ENCODE measurements around the gene LRMDA. TPM values are rescaled to one million over a fixed set of nuclear protein-coding genes. Genes with fewer than 3 reads are reported as not detected.

Gene LRMDA
- total RNA-seq, 4 donors from 2014 or later: 2.2 to 7.8 (median 4.5) TPM

DNA sequence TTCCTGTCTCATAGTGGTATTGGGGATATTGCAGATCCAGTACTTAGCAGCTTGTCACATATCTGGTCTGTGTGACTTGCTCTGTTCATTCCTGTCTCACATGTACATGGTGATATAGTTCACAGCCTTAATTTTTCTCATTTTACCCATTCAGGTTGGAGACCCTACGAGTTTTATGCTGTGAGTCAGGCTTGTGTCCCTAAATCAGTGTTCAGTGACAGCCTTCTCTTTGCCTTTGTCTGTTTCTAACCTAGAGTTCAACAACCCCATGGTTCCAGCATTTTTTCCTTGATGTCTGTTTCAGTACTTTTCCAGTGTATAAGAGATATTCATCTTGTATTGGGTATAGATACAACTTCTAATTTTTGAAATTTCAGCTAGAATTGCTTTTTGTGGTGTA lies 1016.2 kb downstream of the LRMDA start:
- no peak for DNase-seq
- H3K9me3 ChIP-seq: no peaks in the 10 kb centered on the region
- intact Hi-C loops (cut with DNase I; ENCODE audit: low total_unique reads): no loop called here
- in situ Hi-C loops (cut with MboI; ENCODE audit: low pct_ligation_motif_present in 1 of 4, low pct_unique_long_range_greater_than_20kb in 1 of 4, low sequenced_read_pairs in 3 of 4): no loop called here
- no peak overlapping the region for H3K4me3 ChIP-seq
- TF ChIP-seq EP300 (IDR thresholded peaks at IDR 0.05; ENCODE audit: low read depth): no peak
- no peak for TF ChIP-seq POLR2AphosphoS5 (IDR thresholded peaks at IDR 0.05)
- no peak for TF ChIP-seq POLR2A (IDR thresholded peaks at IDR 0.05)
- TF ChIP-seq CTCF (IDR thresholded peaks at IDR 0.05): no peak
- no peaks in the 10 kb centered on the region for H3K27me3 ChIP-seq
- no peaks in the 10 kb centered on the region for H3K36me3 ChIP-seq
- WGBS, 2 donors (ENCODE audit: low coverage in 1 of 2): 72 to 100% methylated on average over 1 of the region's 1 CpG
- peaks cover 4 to 16% (median 8%) of the 10 kb centered on the region in 4 donors for H3K4me1 ChIP-seq
- H3K27ac ChIP-seq: no peak overlapping the region

DNA sequence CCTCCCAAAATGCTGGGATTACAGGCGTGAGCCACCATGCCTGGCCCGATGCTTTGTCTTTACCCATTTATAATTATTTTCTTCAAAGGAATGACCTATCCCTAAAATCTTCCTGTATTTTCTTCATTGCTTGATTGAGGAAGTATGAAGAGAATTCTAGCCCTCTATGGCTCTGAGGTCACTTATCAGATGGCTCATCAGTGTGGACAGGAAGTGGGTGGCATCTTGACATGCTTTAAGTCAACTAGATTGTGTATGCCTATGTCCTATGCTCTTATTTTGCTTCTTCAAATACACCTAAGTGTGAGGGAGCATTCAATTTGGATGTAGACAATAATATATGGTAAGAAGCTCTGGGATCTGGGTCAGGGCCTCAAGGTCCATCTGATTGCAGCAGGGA lies 1020.5 kb downstream of the LRMDA start:
- TF ChIP-seq POLR2AphosphoS5 (IDR thresholded peaks at IDR 0.05) (no peak), CTCF (IDR thresholded peaks at IDR 0.05) (no peak)
- H3K9me3 ChIP-seq: no peaks in the 10 kb centered on the region
- no peak for DNase-seq
- no peak overlapping the region for H3K4me3 ChIP-seq
- H3K36me3 ChIP-seq: no peaks in the 10 kb centered on the region
- in situ Hi-C loops (cut with MboI; ENCODE audit: low pct_ligation_motif_present in 1 of 4, low pct_unique_long_range_greater_than_20kb in 1 of 4, low sequenced_read_pairs in 3 of 4) (no loop called here), intact Hi-C loops (cut with DNase I; ENCODE audit: low total_unique reads) (no loop called here)
- H3K4me1 ChIP-seq: peaks cover 0 to 7% (median 0%) of the 10 kb centered on the region in 4 donors
- H3K27ac ChIP-seq: no peak overlapping the region
- no peaks in the 10 kb centered on the region for H3K27me3 ChIP-seq
- WGBS, 2 donors (ENCODE audit: low coverage in 1 of 2): 93% methylated on average over 2 of the region's 2 CpGs; no CpG with 5 or more reads in 1 of the 2 donors

GRCh38 chr10:76453332-76453731 lies 1021.9 kb downstream of the LRMDA start:
- Histone ChIP-seq H3K4me3 (no peak overlapping the region), H3K27me3 (no peaks in the 10 kb centered on the region), H3K36me3 (no peaks in the 10 kb centered on the region), H3K27ac (no peak overlapping the region), H3K9me3 (no peaks in the 10 kb centered on the region), H3K4me1 (peaks cover 0 to 7% (median under 1%) of the 10 kb centered on the region in 4 donors)
- DNase-seq: no peak
- intact Hi-C loops (cut with DNase I; ENCODE audit: low total_unique reads) (no loop called here), in situ Hi-C loops (cut with MboI; ENCODE audit: low pct_ligation_motif_present in 1 of 4, low pct_unique_long_range_greater_than_20kb in 1 of 4, low sequenced_read_pairs in 3 of 4) (no loop called here)
- 86 to 100% methylated on average over 1 of the region's 1 CpG for WGBS, 2 donors (ENCODE audit: low coverage in 1 of 2)
- TF ChIP-seq CTCF (IDR thresholded peaks at IDR 0.05) (no peak), EP300 (IDR thresholded peaks at IDR 0.05; ENCODE audit: low read depth) (no peak), POLR2AphosphoS5 (IDR thresholded peaks at IDR 0.05) (no peak), POLR2A (IDR thresholded peaks at IDR 0.05) (no peak)

- no peaks in the 10 kb centered on the region for H3K27me3 ChIP-seq
- in situ Hi-C loops (cut with MboI; ENCODE audit: low pct_ligation_motif_present in 1 of 4, low pct_unique_long_range_greater_than_20kb in 1 of 4, low sequenced_read_pairs in 3 of 4): no loop called here
- no peak for DNase-seq
- intact Hi-C loops (cut with DNase I; ENCODE audit: low total_unique reads): no loop called here
- peak overlapping the region in 2 of 4 donors; percentile 13 to 23 for H3K27ac ChIP-seq
- H3K9me3 ChIP-seq: no peaks in the 10 kb centered on the region
- H3K36me3 ChIP-seq: no peaks in the 10 kb centered on the region
- H3K4me3 ChIP-seq: no peak overlapping the region
- peaks cover 0 to 7% (median 2%) of the 10 kb centered on the region in 4 donors for H3K4me1 ChIP-seq
- WGBS, 2 donors (ENCODE audit: low coverage in 1 of 2): 77 to 78% methylated on average over 4 of the region's 4 CpGs
- TF ChIP-seq CTCF (IDR thresholded peaks at IDR 0.05): no peak
- TF ChIP-seq POLR2AphosphoS5 (IDR thresholded peaks at IDR 0.05): no peak
- no peak for TF ChIP-seq POLR2A (IDR thresholded peaks at IDR 0.05)
Measured at GRCh38 chr10:76453997-76454396, 1022.6 kb downstream of the LRMDA start.

Data from transverse colon (tissue), 4 donors.